Measurements from ENCODE around the gene RGS9BP. TPM values are rescaled to one million over a fixed set of nuclear protein-coding genes. Genes with fewer than 3 reads are reported as not detected.
A peak's percentile ranks its signal among the peaks of the same experiment; 100 is the strongest.

The RGS9BP gene, protein sequence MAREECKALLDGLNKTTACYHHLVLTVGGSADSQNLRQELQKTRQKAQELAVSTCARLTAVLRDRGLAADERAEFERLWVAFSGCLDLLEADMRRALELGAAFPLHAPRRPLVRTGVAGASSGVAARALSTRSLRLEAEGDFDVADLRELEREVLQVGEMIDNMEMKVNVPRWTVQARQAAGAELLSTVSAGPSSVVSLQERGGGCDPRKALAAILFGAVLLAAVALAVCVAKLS
- total RNA-seq (2014; rRNA removed; shearing (Covaris generic)): 0.54 TPM in 2 replicates
- 0.65 and 0.72 TPM in 2 replicates for total RNA-seq (2022)
- percentile 21 among the genes with signal in this experiment for Bru-seq, nascent RNA
- BruChase-seq, experiment 1, labeled RNA remaining after a 6-hour chase: percentile 31 among the genes with signal in this experiment
- percentile 29 among the genes with signal in this experiment for BruChase-seq, experiment 2, labeled RNA remaining after a 2-hour chase
- long read RNA-seq: 0 reads

DNA sequence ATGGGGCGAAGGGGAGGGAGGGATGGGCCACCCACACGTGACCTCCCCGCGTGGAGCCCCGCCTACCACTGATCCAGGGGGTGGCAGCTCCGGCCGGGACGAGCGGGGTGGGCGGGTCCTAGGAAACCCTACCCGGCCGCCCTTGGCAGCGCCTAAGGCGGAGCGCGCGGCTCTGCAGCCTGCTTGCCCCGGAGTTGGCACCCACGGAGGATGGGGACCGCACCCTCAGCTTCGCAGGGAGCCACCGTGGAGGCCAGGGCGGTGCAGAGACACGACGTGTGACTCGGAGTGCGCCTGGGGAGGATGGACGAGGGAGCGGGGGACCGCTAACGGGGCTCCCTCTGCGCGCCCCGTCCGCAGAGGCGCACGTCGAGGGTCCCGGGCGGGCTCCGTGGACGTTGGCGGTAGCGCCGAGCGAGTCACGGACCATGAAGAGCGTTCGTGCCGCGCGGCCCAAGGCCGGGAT is at the start of gene RGS9BP:
TSS of gene RGS9BP (plus strand) at position 129 of the 466 bp plus-strand sequence. CDS start 416 bp downstream, outside the sequence.
- POLR2A ChIA-PET: interaction anchor here (0.7 kb wide), 1 partner anchor 336 kb away, joined by 3 read pairs; no protein-coding TSS in a partner anchor
- H3K9me3 ChIP-seq (ENCODE audit: low read length): no peaks in the 10 kb centered on the region
- CTCF ChIA-PET (ENCODE audit: unreplicated experiment): interaction anchor here (0.9 kb wide), 1 partner anchor 9 kb away, joined by 3 read pairs; no protein-coding TSS in a partner anchor

DNA sequence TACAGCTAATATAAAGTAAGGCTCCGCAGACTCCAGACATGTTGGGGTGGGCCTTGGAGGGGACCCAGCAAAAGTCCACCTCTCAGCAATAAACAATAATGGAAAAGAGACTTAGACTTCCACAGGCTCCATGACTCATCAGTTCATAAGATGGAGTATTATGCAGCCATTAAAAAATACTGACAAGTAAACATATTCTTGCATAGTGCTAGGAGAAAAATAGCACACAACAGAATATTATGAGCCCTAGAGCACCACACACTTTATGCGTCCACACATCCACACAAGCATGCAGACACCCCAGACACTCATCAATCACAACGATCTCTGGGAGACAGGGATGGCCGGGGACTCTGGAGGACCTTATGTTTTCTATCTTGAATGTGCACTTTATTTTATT is 48.7 kb upstream of the RGS9BP start:
- Histone ChIP-seq H3K4me3 (ENCODE audit: low read depth, low read length, poor library complexity, severe bottlenecking) (no peak overlapping the region), H3K79me2 (ENCODE audit: insufficient read depth, low read depth, low read length) (no peaks in the 10 kb centered on the region), H2AFZ (ENCODE audit: low read length) (no peak overlapping the region), H3K9me2 (ENCODE audit: insufficient read depth, low read length) (no peaks in the 10 kb centered on the region), H3K4me2 (ENCODE audit: low read length) (no peak overlapping the region), H4K20me1 (ENCODE audit: insufficient read depth, low read length) (no peaks in the 10 kb centered on the region), H3K4me1 (ENCODE audit: insufficient read depth, low read length, poor library complexity, severe bottlenecking) (no peaks in the 10 kb centered on the region), H3K27ac (ENCODE audit: low read depth, low read length, poor library complexity, severe bottlenecking) (no peak overlapping the region), H3K9me3 (ENCODE audit: low read length) (no peaks in the 10 kb centered on the region), H3K36me3 (ENCODE audit: insufficient read depth, low read length) (peaks cover 47% of the 10 kb centered on the region)
- no peak for TF ChIP-seq EZH2phosphoT487 (IDR thresholded peaks at IDR 0.05; ENCODE audit: borderline replicate concordance, low read depth, low read length)
- TF ChIP-seq, protein P1, sequence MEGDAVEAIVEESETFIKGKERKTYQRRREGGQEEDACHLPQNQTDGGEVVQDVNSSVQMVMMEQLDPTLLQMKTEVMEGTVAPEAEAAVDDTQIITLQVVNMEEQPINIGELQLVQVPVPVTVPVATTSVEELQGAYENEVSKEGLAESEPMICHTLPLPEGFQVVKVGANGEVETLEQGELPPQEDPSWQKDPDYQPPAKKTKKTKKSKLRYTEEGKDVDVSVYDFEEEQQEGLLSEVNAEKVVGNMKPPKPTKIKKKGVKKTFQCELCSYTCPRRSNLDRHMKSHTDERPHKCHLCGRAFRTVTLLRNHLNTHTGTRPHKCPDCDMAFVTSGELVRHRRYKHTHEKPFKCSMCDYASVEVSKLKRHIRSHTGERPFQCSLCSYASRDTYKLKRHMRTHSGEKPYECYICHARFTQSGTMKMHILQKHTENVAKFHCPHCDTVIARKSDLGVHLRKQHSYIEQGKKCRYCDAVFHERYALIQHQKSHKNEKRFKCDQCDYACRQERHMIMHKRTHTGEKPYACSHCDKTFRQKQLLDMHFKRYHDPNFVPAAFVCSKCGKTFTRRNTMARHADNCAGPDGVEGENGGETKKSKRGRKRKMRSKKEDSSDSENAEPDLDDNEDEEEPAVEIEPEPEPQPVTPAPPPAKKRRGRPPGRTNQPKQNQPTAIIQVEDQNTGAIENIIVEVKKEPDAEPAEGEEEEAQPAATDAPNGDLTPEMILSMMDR (conservative IDR thresholded peaks at IDR 0.05; ENCODE audit: low read length): no peak
- intact Hi-C loops (cut with micrococcal nuclease; ENCODE audit: unreplicated experiment): no loop called here
- no peak for DNase-seq (ENCODE audit: low spot score)
- POLR2A ChIA-PET: no interaction called here
- CTCF ChIA-PET (ENCODE audit: unreplicated experiment): no interaction called here
- no TSS peak for BruUV-seq (replicated peaks)

More for the DNA sequence above, at the start of gene RGS9BP:
- intact Hi-C loops (cut with micrococcal nuclease; ENCODE audit: unreplicated experiment): loop anchor here (5.0 to 10.0 kb wide), 2 partner anchors 297 to 499 kb away; partner anchors contain the start of genes CEP89 and FAAP24
- no peaks in the 10 kb centered on the region for H3K9me2 ChIP-seq (ENCODE audit: insufficient read depth, low read length)
- H3K4me2 ChIP-seq (ENCODE audit: low read length): peak within 1 kb of the TSS; percentile 100
- peak within 1 kb of the TSS; percentile 98 for H2AFZ ChIP-seq (ENCODE audit: low read length)
- H4K20me1 ChIP-seq (ENCODE audit: insufficient read depth, low read length): peaks cover 10% of the 10 kb centered on the region; the same call in 1 of the 2 replicates
- H3K27ac ChIP-seq (ENCODE audit: low read depth, low read length, poor library complexity, severe bottlenecking): peak within 1 kb of the TSS; percentile 36
- H3K36me3 ChIP-seq (ENCODE audit: insufficient read depth, low read length): peaks cover 5% of the 10 kb centered on the region; the same call in 1 of the 2 replicates
- peak within 1 kb of the TSS; percentile 99 for H3K4me3 ChIP-seq (ENCODE audit: low read depth, low read length, poor library complexity, severe bottlenecking)
- H3K79me2 ChIP-seq (ENCODE audit: insufficient read depth, low read depth, low read length): peaks cover 28% of the 10 kb centered on the region
- TF ChIP-seq EZH2phosphoT487 (IDR thresholded peaks at IDR 0.05; ENCODE audit: borderline replicate concordance, low read depth, low read length): no peak
- TF ChIP-seq, protein P1 (conservative IDR thresholded peaks at IDR 0.05; ENCODE audit: low read length): no peak
- no TSS peak for BruUV-seq (replicated peaks)
- no peak for DNase-seq (ENCODE audit: low spot score)
- H3K4me1 ChIP-seq (ENCODE audit: insufficient read depth, low read length, poor library complexity, severe bottlenecking): peaks cover 21% of the 10 kb centered on the region

Data from OCI-LY7 (cell line).